Measurements from ENCODE around the gene SETDB1. TPM values are rescaled to one million over a fixed set of nuclear protein-coding genes. Genes with fewer than 3 reads are reported as not detected.

SETDB1 gene
- total and polyA plus RNA-seq, 7 experiments from 2014 or later, result 13.4 to 94.9 (median 57.4) TPM

DNA sequence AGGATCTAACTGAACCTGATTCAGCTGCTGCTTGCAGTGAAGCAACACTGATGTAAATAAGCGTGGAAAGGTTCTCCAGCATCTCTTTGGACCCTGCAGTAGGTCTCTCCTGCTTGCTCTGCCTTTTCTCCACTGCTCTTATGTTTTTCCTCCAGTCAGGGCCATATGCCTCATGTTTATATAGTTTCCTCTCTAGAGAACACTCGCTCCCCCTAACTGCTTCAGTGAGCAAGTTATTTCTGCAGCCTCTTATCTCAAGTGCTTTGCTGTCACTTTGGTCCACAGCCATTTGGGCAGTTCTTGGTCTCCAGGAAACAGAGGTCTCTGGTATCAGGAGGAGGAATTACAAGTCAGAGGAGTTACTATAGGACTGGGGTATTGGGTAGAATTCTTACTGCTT is 87.4 kb downstream of the SETDB1 start:
- H3K9me3 ChIP-seq (ENCODE audit: control insufficient read depth in 2 of 3, low read length in 3 of 3), result no peaks in the 10 kb centered on the region
- peak overlapping the region in 4 of 10 donors; percentile 5 to 45 (median 20) for H3K4me3 Mint-ChIP-seq
- CTCF ChIA-PET, result interaction anchor here (0.6 kb wide), 1 partner anchor 239 kb away, joined by 6 read pairs; no protein-coding TSS in a partner anchor
- intact Hi-C loops (cut with micrococcal nuclease), result no loop called here
- H3K36me3 ChIP-seq (ENCODE audit: control insufficient read depth in 2 of 3, insufficient read depth in 3 of 3, low read length in 3 of 3), result peaks cover 0 to 16% (median 4%) of the 10 kb centered on the region in 3 experiments
- H3K27me3 ChIP-seq (ENCODE audit: control insufficient read depth in 2 of 2, insufficient read depth in 2 of 2, low read length in 2 of 2), result no peaks in the 10 kb centered on the region
- H3K27ac ChIP-seq (ENCODE audit: low read depth, low read length), result no peak overlapping the region
- ATAC-seq, result no peak
- peaks cover 0 to 16% (median 2%) of the 10 kb centered on the region in 5 donors for H3K36me3 Mint-ChIP-seq
- peak overlapping the region in 6 of 9 donors; percentile 37 to 79 (median 60) for H3K27ac Mint-ChIP-seq
- H3K4me3 ChIP-seq (ENCODE audit: low read length), result no peak overlapping the region
- POLR2A ChIA-PET, result no interaction called here
- no peaks in the 10 kb centered on the region for H3K9me3 Mint-ChIP-seq
- no peak for DNase-seq
- H3K4me1 Mint-ChIP-seq, result peaks cover 22 to 55% (median 43%) of the 10 kb centered on the region in 7 donors
- peaks cover 13 to 27% of the 10 kb centered on the region in 2 donors for H3K4me1 ChIP-seq (ENCODE audit: control insufficient read depth in 2 of 2, insufficient read depth in 2 of 2, low read length in 2 of 2)
- no peaks in the 10 kb centered on the region for H3K27me3 Mint-ChIP-seq

Other genes with a start within 250 kb of the SETDB1 start
- 10 to 100 TPM in 4 of 5 experiments, 1 to 10 TPM in 1; 8.7 to 32.1 (median 23.6) TPM for gene GOLPH3L, start 229.2 kb upstream of the SETDB1 start, total RNA-seq
- gene GOLPH3L, start 229.2 kb upstream of the SETDB1 start, polyA plus RNA-seq, result 10 to 100 TPM; 18.3 to 29.2 TPM
- gene HORMAD1, start 205.5 kb upstream of the SETDB1 start, total RNA-seq, result 1 to 10 TPM in 1 of 5 experiments, under 1 TPM in 4; 0.35 to 1.4 (median 0.45) TPM
- gene HORMAD1, start 205.5 kb upstream of the SETDB1 start, polyA plus RNA-seq, result not detected
- gene CTSS, start 160.6 kb upstream of the SETDB1 start, total RNA-seq, result 1,000 to 10,000 TPM in 1 of 5 experiments, 100 to 1,000 TPM in 3, 10 to 100 TPM in 1; 91.1 to 1,020 (median 106) TPM
- 100 to 1,000 TPM; 102 to 131 TPM for gene CTSS, start 160.6 kb upstream of the SETDB1 start, polyA plus RNA-seq
- 10 to 100 TPM in 2 of 5 experiments, 1 to 10 TPM in 3; 3.7 to 13.7 (median 6.9) TPM for gene CTSK, start 118.1 kb upstream of the SETDB1 start, total RNA-seq
- under 1 TPM; 0.31 TPM for gene CTSK, start 118.1 kb upstream of the SETDB1 start, polyA plus RNA-seq
- 10 to 100 TPM; 29.4 to 48.4 (median 38.3) TPM for gene ARNT, start 49.8 kb upstream of the SETDB1 start, total RNA-seq
- gene ARNT, start 49.8 kb upstream of the SETDB1 start, polyA plus RNA-seq, result 10 to 100 TPM; 21.3 to 31.4 TPM
- not detected for gene CTXND2, start 39.2 kb upstream of the SETDB1 start, total RNA-seq
- not detected for gene CTXND2, start 39.2 kb upstream of the SETDB1 start, polyA plus RNA-seq
- 100 to 1,000 TPM; 101 to 169 (median 136) TPM for gene CERS2, start 48.5 kb downstream of the SETDB1 start, total RNA-seq
- 100 to 1,000 TPM; 109 to 179 TPM for gene CERS2, start 48.5 kb downstream of the SETDB1 start, polyA plus RNA-seq
- not detected for gene ANXA9, start 55.9 kb downstream of the SETDB1 start, total RNA-seq
- gene ANXA9, start 55.9 kb downstream of the SETDB1 start, polyA plus RNA-seq, result under 1 TPM; 0.17 to 0.38 TPM
- gene MINDY1, start 80.5 kb downstream of the SETDB1 start, total RNA-seq, result 10 to 100 TPM; 24.6 to 53.4 (median 29.9) TPM
- gene MINDY1, start 80.5 kb downstream of the SETDB1 start, polyA plus RNA-seq, result 10 to 100 TPM; 12.8 to 33.1 TPM
- gene PRUNE1, start 82.1 kb downstream of the SETDB1 start, total RNA-seq, result 10 to 100 TPM; 13.3 to 41.8 (median 17.2) TPM
- gene PRUNE1, start 82.1 kb downstream of the SETDB1 start, polyA plus RNA-seq, result 10 to 100 TPM; 54.6 to 68.8 TPM
- gene BNIPL, start 110.2 kb downstream of the SETDB1 start, total RNA-seq, result 1 to 10 TPM in 4 of 5 experiments, under 1 TPM in 1; 0.37 to 9.4 (median 1.9) TPM
- under 1 TPM; 0.08 to 0.17 TPM for gene BNIPL, start 110.2 kb downstream of the SETDB1 start, polyA plus RNA-seq
- 1 to 10 TPM in 2 of 5 experiments, under 1 TPM in 3; 0.64 to 3.2 (median 0.82) TPM for gene C1orf56, start 121.4 kb downstream of the SETDB1 start, total RNA-seq
- 1 to 10 TPM; 3.5 to 4.3 TPM for gene C1orf56, start 121.4 kb downstream of the SETDB1 start, polyA plus RNA-seq
- gene CDC42SE1, start 133.3 kb downstream of the SETDB1 start, total RNA-seq, result 100 to 1,000 TPM; 362 to 516 (median 425) TPM
- gene CDC42SE1, start 133.3 kb downstream of the SETDB1 start, polyA plus RNA-seq, result 100 to 1,000 TPM in 1 of 2 donors, 10 to 100 TPM in 1; 85.6 to 111 TPM
- gene MLLT11, start 134.0 kb downstream of the SETDB1 start, total RNA-seq, result 1 to 10 TPM; 3.3 to 6.0 (median 4.6) TPM
- 1 to 10 TPM; 3.7 to 4.8 TPM for gene MLLT11, start 134.0 kb downstream of the SETDB1 start, polyA plus RNA-seq
- 10 to 100 TPM; 13.7 to 42.2 (median 32.2) TPM for gene GABPB2, start 144.4 kb downstream of the SETDB1 start, total RNA-seq
- gene GABPB2, start 144.4 kb downstream of the SETDB1 start, polyA plus RNA-seq, result 10 to 100 TPM in 1 of 2 donors, 1 to 10 TPM in 1; 9.6 to 17.8 TPM
- gene SEMA6C, start 220.3 kb downstream of the SETDB1 start, total RNA-seq, result 10 to 100 TPM in 2 of 5 experiments, 1 to 10 TPM in 3; 2.5 to 12.4 (median 4.7) TPM
- 1 to 10 TPM in 1 of 2 donors, under 1 TPM in 1; 0.56 to 2.6 TPM for gene SEMA6C, start 220.3 kb downstream of the SETDB1 start, polyA plus RNA-seq
- 10 to 100 TPM in 4 of 5 experiments, 1 to 10 TPM in 1; 3.1 to 59.4 (median 37.6) TPM for gene TNFAIP8L2, start 230.3 kb downstream of the SETDB1 start, total RNA-seq
- gene TNFAIP8L2, start 230.3 kb downstream of the SETDB1 start, polyA plus RNA-seq, result 10 to 100 TPM; 17.1 to 77.3 TPM
- gene LYSMD1, start 239.5 kb downstream of the SETDB1 start, total RNA-seq, result 1 to 10 TPM; 1.4 to 3.3 (median 2.3) TPM
- under 1 TPM; 0.35 to 0.48 TPM for gene LYSMD1, start 239.5 kb downstream of the SETDB1 start, polyA plus RNA-seq
- 10 to 100 TPM; 37.1 to 73.1 (median 57.1) TPM for gene SCNM1, start 239.8 kb downstream of the SETDB1 start, total RNA-seq
- 10 to 100 TPM; 68.1 to 72.3 TPM for gene SCNM1, start 239.8 kb downstream of the SETDB1 start, polyA plus RNA-seq
- 1 to 10 TPM; 2.5 to 5.4 (median 4.4) TPM for gene TMOD4, start 249.6 kb downstream of the SETDB1 start, total RNA-seq
- gene TMOD4, start 249.6 kb downstream of the SETDB1 start, polyA plus RNA-seq, result under 1 TPM in 1 of 2 donors, not detected in 1; 0.73 TPM